Activated naive CD4-positive, alpha-beta T cell treated with anti-CD3 and anti-CD28 coated beads for 36 hours (primary cell): Measurements from ENCODE around the gene THEMIS. TPM values are rescaled to one million over a fixed set of nuclear protein-coding genes. Genes with fewer than 3 reads are reported as not detected.
"Not testable (repeated sequence)": the region's sequence is repeated elsewhere in the genome, so short reads cannot be mapped to it uniquely, and the experiment has no call there.

Experiments used
- CTCF ChIA-PET: fragments of 350-600 bp; sonication (Branson Sonifier 250); formaldehyde crosslinking; loops from one replicate; lab custom pipeline; 2021; ENCODE audit warnings: antibody characterized with exemption; lab: Charles Lee
- DNase-seq: peaks from one replicate; pipeline ENCODE4 v3.0.0-alpha.2; 2020
- H3K27ac Mint-ChIP-seq: one replicate; pipeline ENCODE4 v1.8.0; 2021; ENCODE audit warnings: mild to moderate bottlenecking, mixed read lengths
- H3K27me3 Mint-ChIP-seq: one replicate; pipeline ENCODE4 v1.8.0; 2021; ENCODE audit warnings: low read depth, mixed read lengths
- H3K36me3 Mint-ChIP-seq: one replicate; pipeline ENCODE4 v1.8.0; 2021; ENCODE audit warnings: low read depth, mixed read lengths
- H3K4me1 Mint-ChIP-seq: one replicate; pipeline ENCODE4 v1.8.0; 2021; ENCODE audit warnings: low read depth, mixed read lengths
- H3K4me3 Mint-ChIP-seq: one replicate; pipeline ENCODE4 v1.8.0; 2021; ENCODE audit warnings: mild to moderate bottlenecking, moderate library complexity, mixed read lengths
- H3K9me3 Mint-ChIP-seq: one replicate; pipeline ENCODE4 v1.8.0; 2021; ENCODE audit warnings: mixed read lengths
- intact Hi-C: fragments of 100-400 bp; cut with micrococcal nuclease; formaldehyde crosslinking; loops from one replicate; pipeline ENCODE4 v1.15.1; 2023
- total RNA-seq, 2 experiments: library from RNA; stranded (reverse); gene quantifications; one replicate each; pipeline ENCODE4 v1.2.3, GENCODE V29; 2021

THEMIS gene
- total RNA-seq, 2 experiments from 2014 or later: 7.0 to 7.4 TPM

GRCh38 chr6:127933852-127934840, 33.3 kb upstream of the THEMIS start:
- intact Hi-C loops: loop anchor here (1.0 to 10.0 kb wide), 9 partner anchors 10 to 1561 kb away; partner anchors contain the start of gene THEMIS
- peak; percentile 70 for DNase-seq
- H3K27me3 Mint-ChIP-seq: no peaks in the 10 kb centered on the region
- CTCF ChIA-PET: interaction anchor here (0.7 to 2.2 kb wide), 5 partner anchors 8 to 79 kb away, joined by 3 to 9 read pairs (median 3); partner anchors contain the start of gene THEMIS
- H3K9me3 Mint-ChIP-seq: peaks cover 17% of the 10 kb centered on the region
- peaks cover 53% of the 10 kb centered on the region for H3K4me1 Mint-ChIP-seq
- H3K27ac Mint-ChIP-seq: peak overlapping the region; percentile 93
- H3K4me3 Mint-ChIP-seq: peak overlapping the region; percentile 69
- peaks cover 14% of the 10 kb centered on the region for H3K36me3 Mint-ChIP-seq

GRCh38 chr6:127933137-127933536, 32.3 kb upstream of the THEMIS start:
- H3K4me3 Mint-ChIP-seq: no peak overlapping the region
- peaks cover 43% of the 10 kb centered on the region for H3K4me1 Mint-ChIP-seq
- peaks cover 19% of the 10 kb centered on the region for H3K36me3 Mint-ChIP-seq
- intact Hi-C loops: loop anchor here (10.0 kb wide), 1 partner anchor 1562 kb away; no protein-coding TSS in a partner anchor
- peak overlapping the region; percentile 54 for H3K27ac Mint-ChIP-seq
- peaks cover 23% of the 10 kb centered on the region for H3K9me3 Mint-ChIP-seq
- H3K27me3 Mint-ChIP-seq: no peaks in the 10 kb centered on the region
- CTCF ChIA-PET: no interaction called here
- DNase-seq: no peak

- no peak for DNase-seq
- intact Hi-C loops: loop anchor here (10.0 kb wide), 1 partner anchor 1562 kb away; no protein-coding TSS in a partner anchor
- Mint-ChIP-seq H3K4me1 (peaks cover 40% of the 10 kb centered on the region), H3K27me3 (no peaks in the 10 kb centered on the region), H3K4me3 (no peak overlapping the region), H3K9me3 (peaks cover 24% of the 10 kb centered on the region), H3K27ac (peak overlapping the region; percentile 54), H3K36me3 (peaks cover 19% of the 10 kb centered on the region)
- CTCF ChIA-PET: no interaction called here
These were observed 31.9 kb upstream of the THEMIS start for GRCh38 chr6:127932708-127933107.

- H3K27ac Mint-ChIP-seq, H3K4me3 Mint-ChIP-seq, intact Hi-C loops, DNase-seq, H3K27me3 Mint-ChIP-seq: not testable (repeated sequence)
- CTCF ChIA-PET: interaction anchor here (0.6 kb wide), 1 partner anchor 98 kb away, joined by 3 read pairs; no protein-coding TSS in a partner anchor
- Mint-ChIP-seq H3K4me1 (peaks cover 40% of the 10 kb centered on the region), H3K9me3 (peaks cover 24% of the 10 kb centered on the region), H3K36me3 (peaks cover 20% of the 10 kb centered on the region)
These were observed 25.6 kb upstream of the THEMIS start for GRCh38 chr6:127926441-127926840.

GRCh38 chr6:127924440-127924839, 23.6 kb upstream of the THEMIS start:
- Mint-ChIP-seq H3K4me3 (peak overlapping the region; percentile 5), H3K27me3 (no peaks in the 10 kb centered on the region), H3K4me1 (peaks cover 59% of the 10 kb centered on the region), H3K27ac (peak overlapping the region; percentile 61), H3K36me3 (peaks cover 19% of the 10 kb centered on the region), H3K9me3 (peaks cover 18% of the 10 kb centered on the region)
- intact Hi-C loops: loop anchor here (1.0 to 2.0 kb wide), 4 partner anchors 10 to 48 kb away; partner anchors contain the start of gene THEMIS
- peak; percentile 40 for DNase-seq
- CTCF ChIA-PET: interaction anchor here (0.9 to 1.1 kb wide), 3 partner anchors 10 to 68 kb away, joined by 3 to 4 read pairs (median 3); no protein-coding TSS in a partner anchor

DNA sequence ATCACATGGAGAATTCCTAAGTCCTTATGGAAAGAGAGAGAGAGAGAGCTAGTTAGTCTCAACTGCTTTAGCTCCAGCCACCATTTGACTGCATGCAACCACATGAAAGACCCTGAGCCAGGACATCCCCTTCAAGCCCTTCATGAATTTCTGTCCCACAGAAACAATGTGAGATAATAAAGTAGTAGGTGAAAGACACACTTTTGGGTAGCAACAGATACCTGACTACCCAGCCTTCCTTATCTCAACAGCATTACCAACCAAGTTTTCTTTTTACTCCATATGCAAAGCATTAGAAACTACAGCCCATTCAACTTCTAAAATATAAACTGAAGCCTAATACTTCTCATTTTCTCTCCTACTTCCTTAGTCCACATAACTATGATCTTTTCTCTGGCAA, 23.2 kb upstream of the THEMIS start:
- Mint-ChIP-seq H3K4me1 (peaks cover 62% of the 10 kb centered on the region), H3K27ac (peak overlapping the region; percentile 61), H3K27me3 (no peaks in the 10 kb centered on the region), H3K36me3 (peaks cover 19% of the 10 kb centered on the region), H3K9me3 (peaks cover 18% of the 10 kb centered on the region), H3K4me3 (peak overlapping the region; percentile 5)
- DNase-seq: no peak
- intact Hi-C loops: loop anchor here (1.0 to 2.0 kb wide), 4 partner anchors 10 to 48 kb away; partner anchors contain the start of gene THEMIS
- CTCF ChIA-PET: interaction anchor here (0.9 kb wide), 1 partner anchor 68 kb away, joined by 3 read pairs; no protein-coding TSS in a partner anchor

DNA sequence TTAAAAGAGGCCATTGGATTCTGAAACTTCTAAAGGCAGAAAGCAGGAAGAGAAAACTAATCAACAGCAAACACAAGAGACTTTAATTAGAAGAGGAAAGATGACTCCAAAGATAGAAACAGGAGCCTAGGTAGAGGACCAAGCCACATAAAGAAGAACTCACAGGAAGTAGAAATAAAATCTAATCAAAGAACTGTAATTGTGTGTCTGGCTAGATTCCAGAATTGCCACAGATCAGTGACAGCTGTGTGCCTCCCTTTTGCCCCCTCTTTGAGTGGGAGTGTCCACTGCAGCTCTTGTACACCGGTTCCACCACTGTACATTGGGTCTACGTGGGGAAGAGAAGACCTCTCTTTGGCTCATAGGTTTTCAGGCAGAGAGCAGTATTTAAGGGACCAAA, 22.3 kb upstream of the THEMIS start:
- H3K27me3 Mint-ChIP-seq: no peaks in the 10 kb centered on the region

DNA sequence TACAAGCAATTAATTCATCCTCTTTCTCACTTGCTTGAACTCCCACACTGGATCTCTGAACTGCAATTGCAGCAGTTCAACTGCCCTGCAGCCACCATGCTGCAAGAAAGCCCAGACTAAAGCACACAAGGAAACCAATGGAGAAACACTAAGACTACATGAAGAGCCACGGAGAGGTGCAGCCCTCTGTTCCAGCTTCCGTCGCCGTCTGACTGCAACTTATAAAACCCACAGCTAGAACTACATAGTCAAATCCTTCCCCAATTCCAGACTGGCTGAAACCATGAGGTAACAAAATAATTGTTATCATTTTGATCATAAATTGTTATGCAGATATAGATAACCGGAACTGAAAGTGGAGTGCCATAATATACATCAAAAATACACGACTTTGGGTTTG, 21.1 kb upstream of the THEMIS start:
- CTCF ChIA-PET: interaction anchor here (1.9 kb wide), 1 partner anchor 67 kb away, joined by 4 read pairs; no protein-coding TSS in a partner anchor
- DNase-seq: no peak

More for the DNA sequence above, 22.3 kb upstream of the THEMIS start:
- Mint-ChIP-seq H3K27ac (peak overlapping the region; percentile 39), H3K9me3 (peaks cover 12% of the 10 kb centered on the region), H3K36me3 (peaks cover 14% of the 10 kb centered on the region), H3K4me1 (peaks cover 68% of the 10 kb centered on the region), H3K4me3 (no peak overlapping the region)
- CTCF ChIA-PET: interaction anchor here (1.9 kb wide), 1 partner anchor 68 kb away, joined by 4 read pairs; no protein-coding TSS in a partner anchor
- intact Hi-C loops: no loop called here
- DNase-seq: no peak

GRCh38 chr6:127920804-127921203, 19.9 kb upstream of the THEMIS start:
- intact Hi-C loops: no loop called here
- Mint-ChIP-seq H3K4me3 (no peak overlapping the region), H3K4me1 (peaks cover 85% of the 10 kb centered on the region), H3K36me3 (peaks cover under 1% of the 10 kb centered on the region), H3K27me3 (no peaks in the 10 kb centered on the region), H3K9me3 (peaks cover 3% of the 10 kb centered on the region), H3K27ac (no peak overlapping the region)
- no peak for DNase-seq
- CTCF ChIA-PET: no interaction called here

More for the DNA sequence above, 21.1 kb upstream of the THEMIS start:
- no peaks in the 10 kb centered on the region for H3K27me3 Mint-ChIP-seq
- peak overlapping the region; percentile 49 for H3K4me3 Mint-ChIP-seq
- H3K27ac Mint-ChIP-seq: no peak overlapping the region
- H3K36me3 Mint-ChIP-seq: peaks cover 7% of the 10 kb centered on the region
- peaks cover 78% of the 10 kb centered on the region for H3K4me1 Mint-ChIP-seq
- peaks cover 7% of the 10 kb centered on the region for H3K9me3 Mint-ChIP-seq
- intact Hi-C loops: no loop called here

GRCh38 chr6:127918506-127919427, 17.9 kb upstream of the THEMIS start:
- Mint-ChIP-seq H3K36me3 (no peaks in the 10 kb centered on the region), H3K27me3 (no peaks in the 10 kb centered on the region), H3K27ac (peak overlapping the region; percentile 31), H3K9me3 (no peaks in the 10 kb centered on the region), H3K4me3 (peak overlapping the region; percentile 32), H3K4me1 (peaks cover 80% of the 10 kb centered on the region)
- intact Hi-C loops: loop anchor here (1.0 to 2.0 kb wide), 4 partner anchors 10 to 41 kb away; no protein-coding TSS in a partner anchor
- DNase-seq: no peak
- CTCF ChIA-PET: interaction anchor here (0.5 to 3.9 kb wide), 8 partner anchors 9 to 331 kb away, joined by 3 to 19 read pairs (median 4); no protein-coding TSS in a partner anchor

- intact Hi-C loops: loop anchor here (1.0 to 2.0 kb wide), 3 partner anchors 9 to 20 kb away; no protein-coding TSS in a partner anchor
- no peak overlapping the region for H3K27ac Mint-ChIP-seq
These were observed 16.9 kb upstream of the THEMIS start for GRCh38 chr6:127917766-127918165.

More at GRCh38 chr6:127917766-127918165, 16.9 kb upstream of the THEMIS start:
- peaks cover 3% of the 10 kb centered on the region for H3K36me3 Mint-ChIP-seq
- peak overlapping the region; percentile 17 for H3K4me3 Mint-ChIP-seq
- H3K27me3 Mint-ChIP-seq: no peaks in the 10 kb centered on the region
- peaks cover 78% of the 10 kb centered on the region for H3K4me1 Mint-ChIP-seq
- CTCF ChIA-PET: interaction anchor here (1.1 to 3.9 kb wide), 6 partner anchors 8 to 181 kb away, joined by 4 to 19 read pairs (median 5); partner anchors contain the start of gene THEMIS
- no peak for DNase-seq
- H3K9me3 Mint-ChIP-seq: no peaks in the 10 kb centered on the region
